Loucy (cell line): ENCODE data around the gene CHST1.

Experiments used
- H2AFZ ChIP-seq: fragments of 200-600 bp; sonication (generic); 2 replicates; pipeline ENCODE4 v1.6.0; 2016; ENCODE audit warnings: antibody characterized with exemption, mild to moderate bottlenecking, low read length, moderate library complexity
- H3F3A ChIP-seq: fragments of 200-600 bp; 2 replicates; pipeline ENCODE4 v1.6.0; 2016; ENCODE audit warnings: antibody characterized with exemption, low read depth, mild to moderate bottlenecking
- H3K27me3 ChIP-seq: fragments of 200-600 bp; sonication (generic); 2 replicates; pipeline ENCODE4 v1.6.1; 2014; ENCODE audit warnings: low read length, mild to moderate bottlenecking; ENCODE audit not compliant: insufficient read depth, poor library complexity, severe bottlenecking
- H3K36me3 ChIP-seq: fragments of 200-600 bp; sonication (generic); 2 replicates; pipeline ENCODE4 v1.6.1; 2016; ENCODE audit warnings: low read length; ENCODE audit not compliant: insufficient read depth
- H3K4me1 ChIP-seq: fragments of 200-600 bp; sonication (generic); 2 replicates; pipeline ENCODE4 v1.5.1; 2014; ENCODE audit warnings: low read length, mild to moderate bottlenecking; ENCODE audit not compliant: insufficient read depth, poor library complexity, severe bottlenecking
- H3K4me2 ChIP-seq: fragments of 200-600 bp; sonication (generic); 2 replicates; pipeline ENCODE4 v1.6.0; 2014; ENCODE audit warnings: antibody characterized with exemption, low read length, low read depth, mild to moderate bottlenecking; ENCODE audit not compliant: poor library complexity, severe bottlenecking
- H3K4me3 ChIP-seq: fragments of 200-600 bp; sonication (generic); 2 replicates; pipeline ENCODE4 v1.5.1; 2014; ENCODE audit warnings: low read length, mild to moderate bottlenecking, mixed read lengths; ENCODE audit not compliant: poor library complexity, severe bottlenecking
- H3K79me2 ChIP-seq: fragments of 200-600 bp; sonication (generic); 2 replicates; pipeline ENCODE4 v1.6.1; 2014; ENCODE audit warnings: low read length; ENCODE audit not compliant: insufficient read depth
- H3K9ac ChIP-seq: fragments of 200-600 bp; sonication (generic); 2 replicates; pipeline ENCODE4 v1.6.0; 2014; ENCODE audit warnings: mild to moderate bottlenecking, low read depth, low read length, moderate library complexity; ENCODE audit not compliant: poor library complexity, severe bottlenecking
- H3K9me2 ChIP-seq: fragments of 200-600 bp; sonication (generic); replicated peaks from 2 replicates; pipeline ENCODE4 v1.6.1; 2016; ENCODE audit warnings: low read depth, low read length, mixed read lengths
- H3K9me3 ChIP-seq: fragments of 200-600 bp; sonication (generic); 2 replicates; pipeline ENCODE4 v1.6.1; 2014; ENCODE audit warnings: mild to moderate bottlenecking, antibody characterized with exemption, low read length, low read depth; ENCODE audit not compliant: insufficient read depth
- H4K20me1 ChIP-seq: fragments of 200-600 bp; sonication (generic); 2 replicates; pipeline ENCODE4 v1.6.0; 2014; ENCODE audit warnings: antibody characterized with exemption, low read length, mild to moderate bottlenecking; ENCODE audit not compliant: insufficient read depth, poor library complexity, severe bottlenecking
- EZH2phosphoT487 ChIP-seq: fragments of 200-600 bp; IDR thresholded peaks from 2 replicates; pipeline ENCODE4 v1.6.1; 2018; ENCODE audit warnings: antibody characterized with exemption, mild to moderate bottlenecking, moderate library complexity, borderline replicate concordance
- TF ChIP-seq, protein P1 (sequence below): fragments of 200-600 bp; sonication (generic); conservative IDR thresholded peaks from 2 replicates; pipeline ENCODE4 v1.5.1; 2014; ENCODE audit warnings: mild to moderate bottlenecking, antibody characterized with exemption, low read length

CHST1 gene

DNA sequence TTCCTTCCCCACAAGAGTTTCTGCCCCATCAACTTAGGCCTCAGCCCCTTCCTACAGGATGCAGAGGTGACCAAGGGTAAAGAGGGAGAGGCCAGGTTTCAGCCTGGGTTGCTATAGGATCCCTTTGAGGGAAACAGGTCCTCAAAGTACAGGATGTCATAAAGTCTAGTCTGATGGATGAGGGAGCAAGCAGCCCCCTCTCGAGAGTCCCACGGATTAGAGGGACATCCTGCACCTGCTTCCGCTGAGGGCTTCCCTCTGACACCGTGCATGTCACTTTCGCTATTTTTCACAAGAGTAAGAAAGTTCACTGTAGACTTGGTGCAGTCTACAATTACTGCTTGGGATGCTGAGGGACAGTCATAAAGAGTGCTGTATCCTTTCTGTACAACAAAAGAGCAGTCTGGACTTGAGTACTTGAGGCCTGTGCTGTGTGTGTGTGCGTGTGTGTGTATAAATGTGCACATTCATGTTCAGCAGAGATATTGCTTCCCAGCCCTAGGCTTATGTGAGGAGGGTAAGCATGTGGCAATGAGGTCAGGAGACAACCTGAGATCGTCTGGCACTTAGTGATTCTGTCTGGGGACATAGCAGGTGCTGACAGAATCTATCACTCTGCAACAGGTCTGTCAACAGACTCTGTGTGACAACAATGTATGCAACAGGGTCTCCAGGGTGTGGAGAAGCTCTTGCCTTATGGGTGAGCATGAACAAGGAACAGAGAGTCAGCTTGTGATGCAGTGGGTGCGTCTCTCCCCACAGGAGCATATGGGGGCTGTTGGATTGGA lies 18.0 kb upstream of the CHST1 start:
- no peaks in the 10 kb centered on the region for H3K9me3 ChIP-seq
- H3K36me3 ChIP-seq: no peaks in the 10 kb centered on the region
- TF ChIP-seq EZH2phosphoT487: no peak
- TF ChIP-seq, protein P1, sequence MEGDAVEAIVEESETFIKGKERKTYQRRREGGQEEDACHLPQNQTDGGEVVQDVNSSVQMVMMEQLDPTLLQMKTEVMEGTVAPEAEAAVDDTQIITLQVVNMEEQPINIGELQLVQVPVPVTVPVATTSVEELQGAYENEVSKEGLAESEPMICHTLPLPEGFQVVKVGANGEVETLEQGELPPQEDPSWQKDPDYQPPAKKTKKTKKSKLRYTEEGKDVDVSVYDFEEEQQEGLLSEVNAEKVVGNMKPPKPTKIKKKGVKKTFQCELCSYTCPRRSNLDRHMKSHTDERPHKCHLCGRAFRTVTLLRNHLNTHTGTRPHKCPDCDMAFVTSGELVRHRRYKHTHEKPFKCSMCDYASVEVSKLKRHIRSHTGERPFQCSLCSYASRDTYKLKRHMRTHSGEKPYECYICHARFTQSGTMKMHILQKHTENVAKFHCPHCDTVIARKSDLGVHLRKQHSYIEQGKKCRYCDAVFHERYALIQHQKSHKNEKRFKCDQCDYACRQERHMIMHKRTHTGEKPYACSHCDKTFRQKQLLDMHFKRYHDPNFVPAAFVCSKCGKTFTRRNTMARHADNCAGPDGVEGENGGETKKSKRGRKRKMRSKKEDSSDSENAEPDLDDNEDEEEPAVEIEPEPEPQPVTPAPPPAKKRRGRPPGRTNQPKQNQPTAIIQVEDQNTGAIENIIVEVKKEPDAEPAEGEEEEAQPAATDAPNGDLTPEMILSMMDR: no peak
- no peaks in the 10 kb centered on the region for H3K79me2 ChIP-seq
- H3K4me2 ChIP-seq: peak overlapping the region; percentile 59
- H2AFZ ChIP-seq: no peak overlapping the region
- H3F3A ChIP-seq: no peaks in the 10 kb centered on the region
- no peaks in the 10 kb centered on the region for H3K27me3 ChIP-seq
- no peaks in the 10 kb centered on the region for H3K9me2 ChIP-seq
- no peak overlapping the region for H3K9ac ChIP-seq
- peaks cover 32% of the 10 kb centered on the region for H3K4me1 ChIP-seq
- peak overlapping the region; percentile 25 for H3K4me3 ChIP-seq
- no peaks in the 10 kb centered on the region for H4K20me1 ChIP-seq

DNA sequence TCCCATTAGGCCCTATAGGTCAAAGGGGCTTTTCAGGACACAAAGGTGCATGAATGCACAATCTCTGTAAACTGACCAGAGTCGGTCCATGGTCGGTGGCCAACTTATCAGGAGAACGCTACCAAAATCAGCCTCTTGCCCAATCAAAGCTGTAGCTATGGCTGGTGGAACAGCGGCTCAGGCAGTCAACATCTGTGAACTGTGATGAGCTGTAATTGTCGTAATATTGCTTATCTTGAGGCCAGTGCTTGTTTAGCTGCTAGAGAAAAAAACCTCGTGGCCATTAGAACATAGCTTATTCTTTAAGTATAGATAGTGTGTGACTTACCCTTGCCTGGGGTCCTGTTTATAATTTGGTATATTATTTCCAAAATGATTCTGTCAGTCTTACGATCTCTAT lies 14.4 kb upstream of the CHST1 start:
- Histone ChIP-seq H3K9me3 (no peaks in the 10 kb centered on the region), H3K4me2 (no peak overlapping the region), H3K9me2 (no peaks in the 10 kb centered on the region), H3K79me2 (no peaks in the 10 kb centered on the region), H2AFZ (no peak overlapping the region), H3K27me3 (no peaks in the 10 kb centered on the region), H3K4me1 (peaks cover 32% of the 10 kb centered on the region), H3F3A (no peaks in the 10 kb centered on the region), H3K4me3 (no peak overlapping the region), H3K9ac (no peak overlapping the region), H3K36me3 (no peaks in the 10 kb centered on the region), H4K20me1 (no peaks in the 10 kb centered on the region)
- TF ChIP-seq EZH2phosphoT487: no peak
- TF ChIP-seq, protein P1: no peak

DNA sequence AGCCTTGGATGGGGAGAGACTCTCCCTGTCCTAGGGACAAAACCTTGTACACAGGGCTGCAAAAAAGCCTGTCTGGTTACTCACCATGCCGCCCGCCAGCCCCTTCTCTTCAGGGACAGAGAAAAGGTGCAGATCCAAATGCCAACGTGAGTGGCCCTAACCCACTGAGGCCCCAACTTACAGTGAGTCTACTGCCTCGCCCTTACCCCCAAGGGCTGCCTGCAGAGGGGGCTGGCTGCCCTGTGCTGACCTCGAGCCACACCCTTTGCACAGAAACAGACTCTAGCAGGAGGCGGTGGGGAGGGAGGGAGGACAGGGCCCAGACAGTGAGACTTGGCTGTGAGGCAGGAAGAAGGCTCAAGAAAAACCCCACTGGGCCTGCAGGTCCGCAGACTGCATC lies 13.6 kb upstream of the CHST1 start:
- H3K79me2 ChIP-seq: no peaks in the 10 kb centered on the region
- TF ChIP-seq, protein P1: peak; percentile 49
- no peak for TF ChIP-seq EZH2phosphoT487
- H3K27me3 ChIP-seq: no peaks in the 10 kb centered on the region
- no peaks in the 10 kb centered on the region for H3K9me3 ChIP-seq
- H3K4me1 ChIP-seq: peaks cover 27% of the 10 kb centered on the region
- H3K9me2 ChIP-seq: no peaks in the 10 kb centered on the region
- no peaks in the 10 kb centered on the region for H4K20me1 ChIP-seq
- no peak overlapping the region for H3K9ac ChIP-seq
- H3K4me3 ChIP-seq: no peak overlapping the region
- H3K36me3 ChIP-seq: no peaks in the 10 kb centered on the region
- H2AFZ ChIP-seq: no peak overlapping the region
- no peak overlapping the region for H3K4me2 ChIP-seq
- no peaks in the 10 kb centered on the region for H3F3A ChIP-seq
